K562 (cell line): ENCODE results near the gene MAST4. TPM values are rescaled to one million over a fixed set of nuclear protein-coding genes. Genes with fewer than 3 reads are reported as not detected.

Experiments
- BCL6 ChIP-seq: fragments of 250-450 bp; sonication (Bioruptor Pico); IDR thresholded peaks from 2 replicates; pipeline ENCODE4 v1.4.0; 2020
- BRCA1 ChIP-seq, 2 experiments: fragments of 450-650 bp in 1 of 2; sonication (generic) in 1 of 2; formaldehyde crosslinking in 1 of 2; IDR thresholded peaks; 2 replicates each; pipeline versions ENCODE4 v1.5.0 to v1.6.1; 2017 to 2020; ENCODE audit warnings: mild to moderate bottlenecking in 1 of 2, missing genetic modification reagents in 1 of 2
- CHD1 ChIP-seq: fragments of 200-600 bp; sonication (generic); IDR thresholded peaks from one replicate; pipeline ENCODE4 v1.6.1; 2012; ENCODE audit warnings: mild to moderate bottlenecking, moderate library complexity, low read length, inconsistent platforms
- CTBP1 ChIP-seq: fragments of 450-650 bp; IDR thresholded peaks from 2 replicates; pipeline ENCODE4 v1.6.1; 2016; ENCODE audit warnings: borderline replicate concordance
- GTF2A2 ChIP-seq: IDR thresholded peaks from 2 replicates; pipeline ENCODE4 v1.6.1; 2016; ENCODE audit warnings: mild to moderate bottlenecking, missing genetic modification characterization, missing compliant biosample characterization
- KHSRP ChIP-seq: fragments of 450-650 bp; IDR thresholded peaks from 2 replicates; pipeline ENCODE4 v1.6.1; 2017
- MCM7 ChIP-seq, 2 experiments: fragments of 450-650 bp; IDR thresholded peaks; 2 replicates each; pipeline ENCODE4 v1.6.1; 2016 to 2018
- RBM17 ChIP-seq: fragments of 200-400 bp; formaldehyde crosslinking; IDR thresholded peaks from 2 replicates; pipeline ENCODE4 v1.6.1; 2017; ENCODE audit warnings: low read depth, mild to moderate bottlenecking, low read length, borderline replicate concordance
- SMARCE1 ChIP-seq: fragments of 450-650 bp; IDR thresholded peaks from 2 replicates; pipeline ENCODE4 v1.7.1; 2016; ENCODE audit warnings: mild to moderate bottlenecking
- SPI1 ChIP-seq: IDR thresholded peaks from 2 replicates; pipeline ENCODE4 v1.6.1; 2011; ENCODE audit warnings: low read depth, low read length, control low read depth, borderline replicate concordance
- ZC3H11A ChIP-seq: IDR thresholded peaks from 2 replicates; pipeline ENCODE4 v1.6.1; 2012; ENCODE audit warnings: low read depth, low read length, improper control_type of control experiment
- ZFP30 ChIP-seq: fragments of 250-450 bp; sonication (Bioruptor Pico); IDR thresholded peaks from 2 replicates; pipeline ENCODE4 v1.8.0; 2022; ENCODE audit warnings: moderate library complexity, mild to moderate bottlenecking, inconsistent platforms, borderline replicate concordance
- ZNF134 ChIP-seq: fragments of 250-450 bp; sonication (Bioruptor Pico); conservative IDR thresholded peaks from 2 replicates; pipeline ENCODE4 v1.4.0; 2020
- ZNF316 ChIP-seq: fragments of 450-650 bp; IDR thresholded peaks from 2 replicates; pipeline ENCODE4 v1.6.1; 2016
- ZNF644 ChIP-seq: fragments of 200-800 bp; sonication (Bioruptor generic); IDR thresholded peaks from 2 replicates; pipeline ENCODE4 v1.6.1; 2016; ENCODE audit warnings: low read depth, missing genetic modification characterization, missing compliant biosample characterization
- polyA plus RNA-seq, 8 experiments: library from polyadenylated mRNA; depleted of rRNA in 4 of 8; stranded (reverse) in 5 of 8; unstranded in 3 of 8; fragments of >200 nt; fragmentation: Nextera tagmentation in 2 of 8; fragmentation: Illumina TruSeq in 1 of 8; extraction: Ambion mirVana in 2 of 8; extraction: Trizol in 1 of 8; gene quantifications; 2 replicates each; pipeline versions ENCODE4 v1.2.1 to v1.2.3, GENCODE V29; 2011 to 2014; ENCODE audit warnings: inconsistent platforms in 1 of 8, missing spikeins in 1 of 8
- total RNA-seq, 7 experiments: library from RNA; depleted of rRNA in 6 of 7; stranded (reverse); fragments of >200 nt in 6 of 7; fragmentation: Illumina TruSeq in 2 of 7; extraction: Trizol in 2 of 7; gene quantifications; 2 replicates each; pipeline versions ENCODE4 v1.2.1 to v1.2.3, GENCODE V29; 2011 to 2021; ENCODE audit warnings: low replicate concordance in 1 of 7
- TF ChIP-seq, protein P1 (sequence below): fragments of 450-650 bp; conservative IDR thresholded peaks from 2 replicates; pipeline ENCODE4 v1.6.1; 2016; ENCODE audit warnings: missing genetic modification characterization, low read depth, mild to moderate bottlenecking, control low read depth, missing compliant biosample characterization
- TF ChIP-seq, protein P2 (sequence below): sonication (generic); IDR thresholded peaks from 2 replicates; pipeline ENCODE4 v1.6.1; 2016
- TF ChIP-seq, protein P3 (sequence below), 2 experiments: IDR thresholded peaks in 1 of 2; conservative IDR thresholded peaks in 1 of 2; 2 replicates each; pipeline ENCODE4 v1.6.1; 2016; ENCODE audit warnings: low read depth in 2 of 2, mild to moderate bottlenecking in 1 of 2, missing compliant biosample characterization in 1 of 2, missing genetic modification characterization in 1 of 2, moderate library complexity in 1 of 2
- TF ChIP-seq, protein P4 (sequence below): fragments of 200-800 bp; sonication (Bioruptor generic); IDR thresholded peaks from 2 replicates; pipeline ENCODE4 v1.6.1; 2017; ENCODE audit warnings: missing genetic modification characterization, missing compliant biosample characterization
- TF ChIP-seq, protein P5 (sequence below), 3 experiments: fragments of 200-800 bp in 1 of 3; sonication (Bioruptor generic) in 1 of 3; sonication (generic) in 1 of 3; formaldehyde crosslinking in 1 of 3; IDR thresholded peaks; 2 replicates each; pipeline versions ENCODE4 v1.6.1 to v1.8.0; 2016 to 2022; ENCODE audit warnings: mild to moderate bottlenecking in 2 of 3, missing compliant biosample characterization in 2 of 3, missing genetic modification characterization in 2 of 3, missing genetic modification reagents in 1 of 3

Gene MAST4
- total and polyA plus RNA-seq, 9 of the 15 experiments (the other 6 are each of a cell fraction or from before 2014, with no cell fraction given): 0.88 to 10.1 (median 5.2) TPM

DNA sequence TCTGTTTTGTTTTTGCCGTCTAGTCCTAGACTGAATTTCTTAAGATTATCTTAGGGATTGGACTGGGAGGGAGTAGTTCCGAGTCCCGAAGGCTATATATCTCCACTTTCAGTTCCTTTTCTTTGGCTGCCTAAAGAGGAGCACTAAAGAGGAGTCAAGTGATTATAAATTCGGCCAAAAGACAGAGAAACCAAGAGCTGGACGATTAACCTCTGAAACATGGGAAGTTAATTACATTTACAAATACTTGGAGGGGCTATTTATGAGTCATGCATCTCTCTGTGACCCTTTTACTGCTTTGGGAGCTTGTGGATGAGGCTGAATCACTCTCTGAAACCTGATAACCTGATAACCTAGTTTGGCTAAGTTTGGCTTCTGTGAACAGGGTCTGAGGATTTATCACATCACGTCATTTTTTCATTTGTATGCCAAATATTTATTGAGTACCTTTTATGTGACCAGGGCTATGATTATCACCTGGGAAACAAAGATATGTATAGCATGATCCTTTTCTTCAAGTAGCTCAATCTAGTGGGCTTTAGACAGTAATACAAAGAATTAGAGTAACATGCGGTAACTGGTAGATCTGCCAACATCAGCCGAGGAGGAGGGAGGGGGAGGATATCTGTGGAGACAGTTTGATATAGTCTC lies 419.5 kb downstream of the MAST4 start (continued):
- TF ChIP-seq, protein P1, sequence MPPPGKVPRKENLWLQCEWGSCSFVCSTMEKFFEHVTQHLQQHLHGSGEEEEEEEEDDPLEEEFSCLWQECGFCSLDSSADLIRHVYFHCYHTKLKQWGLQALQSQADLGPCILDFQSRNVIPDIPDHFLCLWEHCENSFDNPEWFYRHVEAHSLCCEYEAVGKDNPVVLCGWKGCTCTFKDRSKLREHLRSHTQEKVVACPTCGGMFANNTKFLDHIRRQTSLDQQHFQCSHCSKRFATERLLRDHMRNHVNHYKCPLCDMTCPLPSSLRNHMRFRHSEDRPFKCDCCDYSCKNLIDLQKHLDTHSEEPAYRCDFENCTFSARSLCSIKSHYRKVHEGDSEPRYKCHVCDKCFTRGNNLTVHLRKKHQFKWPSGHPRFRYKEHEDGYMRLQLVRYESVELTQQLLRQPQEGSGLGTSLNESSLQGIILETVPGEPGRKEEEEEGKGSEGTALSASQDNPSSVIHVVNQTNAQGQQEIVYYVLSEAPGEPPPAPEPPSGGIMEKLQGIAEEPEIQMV: no peak
- TF ChIP-seq ZNF134 (CRISPR knock-in tag) (no peak), CHD1 (no peak), MCM7 (IDR thresholded peaks at IDR 0.05) (no peak), SPI1 (no peak), BCL6 (CRISPR knock-in tag) (no peak), SMARCE1 (peak; percentile 71; the same call in 1 of the 2 replicates), RBM17 (no peak), GTF2A2 (tag) (no peak), ZFP30 (no peak), ZNF316 (no peak), ZNF644 (no peak), CTBP1 (no peak), BRCA1 (IDR thresholded peaks at IDR 0.05) (no peak), BRCA1 (CRISPR knock-in tag; IDR thresholded peaks at IDR 0.05) (no peak), KHSRP (no peak), ZC3H11A (no peak)
- TF ChIP-seq, protein P2, sequence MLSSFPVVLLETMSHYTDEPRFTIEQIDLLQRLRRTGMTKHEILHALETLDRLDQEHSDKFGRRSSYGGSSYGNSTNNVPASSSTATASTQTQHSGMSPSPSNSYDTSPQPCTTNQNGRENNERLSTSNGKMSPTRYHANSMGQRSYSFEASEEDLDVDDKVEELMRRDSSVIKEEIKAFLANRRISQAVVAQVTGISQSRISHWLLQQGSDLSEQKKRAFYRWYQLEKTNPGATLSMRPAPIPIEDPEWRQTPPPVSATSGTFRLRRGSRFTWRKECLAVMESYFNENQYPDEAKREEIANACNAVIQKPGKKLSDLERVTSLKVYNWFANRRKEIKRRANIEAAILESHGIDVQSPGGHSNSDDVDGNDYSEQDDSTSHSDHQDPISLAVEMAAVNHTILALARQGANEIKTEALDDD: peak; percentile 95
- TF ChIP-seq, protein P3, sequence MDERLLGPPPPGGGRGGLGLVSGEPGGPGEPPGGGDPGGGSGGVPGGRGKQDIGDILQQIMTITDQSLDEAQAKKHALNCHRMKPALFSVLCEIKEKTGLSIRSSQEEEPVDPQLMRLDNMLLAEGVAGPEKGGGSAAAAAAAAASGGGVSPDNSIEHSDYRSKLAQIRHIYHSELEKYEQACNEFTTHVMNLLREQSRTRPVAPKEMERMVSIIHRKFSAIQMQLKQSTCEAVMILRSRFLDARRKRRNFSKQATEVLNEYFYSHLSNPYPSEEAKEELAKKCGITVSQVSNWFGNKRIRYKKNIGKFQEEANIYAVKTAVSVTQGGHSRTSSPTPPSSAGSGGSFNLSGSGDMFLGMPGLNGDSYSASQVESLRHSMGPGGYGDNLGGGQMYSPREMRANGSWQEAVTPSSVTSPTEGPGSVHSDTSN (CRISPR knock-in tag; IDR thresholded peaks at IDR 0.05; ENCODE audit: low read depth): no peak
- TF ChIP-seq, protein P3 (tag; conservative IDR thresholded peaks at IDR 0.05; ENCODE audit: low read depth): 0 out of 2 replicates have a peak, but pooled peaks have one; percentile 6
- TF ChIP-seq, protein P4, sequence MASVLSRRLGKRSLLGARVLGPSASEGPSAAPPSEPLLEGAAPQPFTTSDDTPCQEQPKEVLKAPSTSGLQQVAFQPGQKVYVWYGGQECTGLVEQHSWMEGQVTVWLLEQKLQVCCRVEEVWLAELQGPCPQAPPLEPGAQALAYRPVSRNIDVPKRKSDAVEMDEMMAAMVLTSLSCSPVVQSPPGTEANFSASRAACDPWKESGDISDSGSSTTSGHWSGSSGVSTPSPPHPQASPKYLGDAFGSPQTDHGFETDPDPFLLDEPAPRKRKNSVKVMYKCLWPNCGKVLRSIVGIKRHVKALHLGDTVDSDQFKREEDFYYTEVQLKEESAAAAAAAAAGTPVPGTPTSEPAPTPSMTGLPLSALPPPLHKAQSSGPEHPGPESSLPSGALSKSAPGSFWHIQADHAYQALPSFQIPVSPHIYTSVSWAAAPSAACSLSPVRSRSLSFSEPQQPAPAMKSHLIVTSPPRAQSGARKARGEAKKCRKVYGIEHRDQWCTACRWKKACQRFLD (CRISPR knock-in tag): no peak
- TF ChIP-seq, protein P5, sequence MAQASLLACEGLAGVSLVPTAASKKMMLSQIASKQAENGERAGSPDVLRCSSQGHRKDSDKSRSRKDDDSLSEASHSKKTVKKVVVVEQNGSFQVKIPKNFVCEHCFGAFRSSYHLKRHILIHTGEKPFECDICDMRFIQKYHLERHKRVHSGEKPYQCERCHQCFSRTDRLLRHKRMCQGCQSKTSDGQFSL (CRISPR knock-in tag; IDR thresholded peaks at IDR 0.05): no peak
- TF ChIP-seq, protein P5 (tag; IDR thresholded peaks at IDR 0.05): no peak
